ENCODE results near the gene APOO. TPM values are rescaled to one million over a fixed set of nuclear protein-coding genes. Genes with fewer than 3 reads are reported as not detected.

APOO gene
- total and polyA plus RNA-seq, 3 donors from 2014 or later = 29.4 to 33.8 (median 31.1) TPM

GRCh38 chrX:23799469-23800065 is 108.2 kb downstream of the APOO start:
- Histone ChIP-seq H3K4me1 (peaks cover 4% of the 10 kb centered on the region), H3K27me3 (no peaks in the 10 kb centered on the region), H3K4me3 (no peak overlapping the region), H3K9me3 (no peaks in the 10 kb centered on the region), H3K36me3 (ENCODE audit: low read depth, missing control alignments) (no peaks in the 10 kb centered on the region), H3K27ac (peak overlapping the region; percentile 45 to 65)
- no peak for TF ChIP-seq POLR2A (IDR thresholded peaks at IDR 0.05)
- no peak for TF ChIP-seq CTCF (IDR thresholded peaks at IDR 0.05)
- 64 to 80% methylated on average over 6 of the region's 6 CpGs for WGBS, 2 donors
- peak; percentile 37 for DNase-seq
- intact Hi-C loops (cut with DNase I; ENCODE audit: low total_unique reads) = no loop called here

- no peaks in the 10 kb centered on the region for H3K27me3 ChIP-seq
- DNase-seq = no peak
Measured at GRCh38 chrX:23797371-23798128, 110.2 kb downstream of the APOO start.

DNA sequence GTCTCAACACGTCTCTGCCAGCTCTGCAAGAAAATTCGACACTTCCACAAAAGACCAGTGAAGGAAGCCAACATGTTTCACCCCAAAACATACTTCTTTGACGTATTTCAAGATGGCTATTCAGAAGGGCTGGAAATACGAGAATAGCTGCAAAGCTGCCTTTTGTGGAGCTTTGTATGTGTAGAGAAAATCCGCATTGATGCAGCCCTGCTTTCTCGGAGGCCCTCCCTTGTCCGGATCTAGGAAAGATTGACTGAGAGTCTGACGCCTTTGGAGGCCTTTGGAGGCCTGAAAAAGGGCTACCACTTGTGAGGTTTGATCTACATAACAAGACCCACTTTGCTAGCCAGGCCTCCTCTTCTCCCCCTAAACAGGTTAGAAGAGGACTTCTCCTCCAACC is 112.5 kb downstream of the APOO start:
- Histone ChIP-seq H3K36me3 (ENCODE audit: low read depth, missing control alignments) (no peaks in the 10 kb centered on the region), H3K9me3 (no peaks in the 10 kb centered on the region), H3K27me3 (no peaks in the 10 kb centered on the region), H3K4me3 (no peak overlapping the region), H3K27ac (no peak overlapping the region), H3K4me1 (no peaks in the 10 kb centered on the region)
- TF ChIP-seq POLR2A (IDR thresholded peaks at IDR 0.05) = no peak
- TF ChIP-seq CTCF (IDR thresholded peaks at IDR 0.05) = no peak
- intact Hi-C loops (cut with DNase I; ENCODE audit: low total_unique reads) = no loop called here
- no peak for DNase-seq
- WGBS, 2 donors = 87% methylated on average over 8 of the region's 8 CpGs

More at GRCh38 chrX:23797371-23798128, 110.2 kb downstream of the APOO start:
- 66 to 84% methylated on average over 8 to 9 of the region's 12 CpGs for WGBS, 2 donors
- Histone ChIP-seq H3K9me3 (no peaks in the 10 kb centered on the region), H3K36me3 (ENCODE audit: low read depth, missing control alignments) (no peaks in the 10 kb centered on the region), H3K27ac (no peak overlapping the region), H3K4me3 (no peak overlapping the region), H3K4me1 (no peaks in the 10 kb centered on the region)
- intact Hi-C loops (cut with DNase I; ENCODE audit: low total_unique reads) = no loop called here
- TF ChIP-seq CTCF (IDR thresholded peaks at IDR 0.05) (no peak), POLR2A (IDR thresholded peaks at IDR 0.05) (no peak)

DNA sequence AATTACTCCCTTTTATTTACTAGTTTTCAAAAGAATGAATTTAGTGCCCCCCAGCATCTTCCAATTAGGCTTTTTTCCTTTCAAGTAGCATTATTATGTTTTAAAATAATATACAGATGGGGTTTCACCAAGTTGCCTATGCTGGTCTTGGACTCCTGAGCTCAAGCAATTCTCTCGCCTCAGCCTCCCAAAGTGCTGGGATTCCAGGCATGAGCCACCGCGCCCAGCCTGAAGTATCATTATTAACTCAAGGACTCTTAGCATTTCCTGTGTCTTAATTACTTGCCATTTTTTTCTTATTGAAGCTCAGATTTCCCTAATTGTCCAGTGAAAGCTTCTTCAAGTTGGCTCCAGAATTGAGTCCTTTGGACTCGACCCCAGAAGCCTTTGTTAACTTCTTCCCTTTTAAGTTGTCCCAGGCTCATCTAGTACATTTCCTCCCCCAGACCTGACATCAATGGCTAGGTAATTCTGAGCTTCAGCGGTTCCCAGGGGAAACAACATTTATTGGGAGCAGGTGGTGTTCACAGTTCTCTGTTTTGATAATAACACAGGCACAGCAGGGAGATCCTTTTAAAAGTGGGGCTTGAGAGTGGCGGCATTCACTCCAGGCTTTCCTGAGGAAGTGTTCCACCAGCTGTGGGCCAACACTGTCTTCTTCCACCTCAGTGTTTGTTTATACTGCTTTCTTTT is 114.7 kb downstream of the APOO start:
- no peaks in the 10 kb centered on the region for H3K9me3 ChIP-seq
- no peaks in the 10 kb centered on the region for H3K4me1 ChIP-seq
- no peak overlapping the region for H3K27ac ChIP-seq
- intact Hi-C loops (cut with DNase I; ENCODE audit: low total_unique reads) = no loop called here
- TF ChIP-seq CTCF (IDR thresholded peaks at IDR 0.05) (no peak), POLR2A (IDR thresholded peaks at IDR 0.05) (no peak)
- H3K27me3 ChIP-seq = no peaks in the 10 kb centered on the region
- H3K36me3 ChIP-seq (ENCODE audit: low read depth, missing control alignments) = no peaks in the 10 kb centered on the region
- 44 to 47% methylated on average over 6 of the region's 6 CpGs for WGBS, 2 donors
- no peak for DNase-seq
- H3K4me3 ChIP-seq = no peak overlapping the region

All from testis (tissue), 3 donors.